K562 (cell line): ENCODE results near the gene NTF4. TPM values are rescaled to one million over a fixed set of nuclear protein-coding genes. Genes with fewer than 3 reads are reported as not detected.

Experiments used
- ATAC-seq: fragments of 200-7000 bp; cut with Tn5 transposase; 3 replicates; pipeline ENCODE4 v1.9.1; 2020; ENCODE audit warnings: moderate library complexity
- BruUV-seq: library from RNA; stranded (reverse); fragments of 400-500 nt; replicated peaks from 2 replicates; lab custom pipeline; 2021; lab: Mats Ljungman, UMichigan
- CTCF ChIA-PET: fragments of 300-600 bp; formaldehyde crosslinking; extraction: SDS; loops from one replicate; lab custom pipeline; 2021; ENCODE audit warnings: low intra/inter-chr PET ratio; lab: Yijun Ruan, JAX
- POLR2A ChIA-PET: fragments of 300-600, 350-650 bp; sonication (Branson Sonifier 250); formaldehyde crosslinking; extraction: SDS; loops from one replicate; lab custom pipeline; 2021; ENCODE audit warnings: antibody characterized with exemption, inconsistent platforms; lab: Yijun Ruan, JAX
- DNase-seq, 4 experiments: peaks; one replicate each; pipeline versions ENCODE4 v3.0.0 to v3.0.0-alpha.2; 2011 to 2018; ENCODE audit warnings: low spot score in 3 of 4, mixed read lengths in 3 of 4; ENCODE audit errors: extremely low read depth in 1 of 4
- FAIRE-seq: peaks from 2 replicates; lab custom pipeline; 2011; peaks lifted over from hg19 to GRCh38; lab: Jason Lieb, UNC
- H2AFZ ChIP-seq: 2 replicates; pipeline ENCODE4 v1.6.0; 2011; ENCODE audit warnings: low read depth, low read length, control low read depth, inconsistent platforms
- H3K27ac ChIP-seq: fragments of 200-600 bp; 3 replicates; pipeline ENCODE4 v1.8.0; 2011; ENCODE audit warnings: low read depth, mild to moderate bottlenecking, control low read depth, inconsistent platforms, low read length, moderate library complexity, mixed read lengths; ENCODE audit errors: extremely low read depth
- H3K27me3 ChIP-seq, 2 experiments: fragments of 300-600 bp in 1 of 2; 2 replicates in 1 of 2; 3 replicates in 1 of 2; pipeline versions ENCODE4 v1.6.0 to v1.8.0; 2011; ENCODE audit warnings: inconsistent platforms in 2 of 2, low read length in 2 of 2, mild to moderate bottlenecking in 1 of 2, mixed read lengths in 1 of 2, moderate library complexity in 1 of 2; ENCODE audit not compliant: control insufficient read depth in 2 of 2, insufficient read depth in 2 of 2
- H3K36me3 ChIP-seq: fragments of 300-600 bp; 3 replicates; pipeline ENCODE4 v1.8.0; 2011; ENCODE audit warnings: mild to moderate bottlenecking, low read length, inconsistent platforms; ENCODE audit not compliant: control insufficient read depth, insufficient read depth
- H3K4me1 ChIP-seq, 2 experiments: fragments of 200-600 bp in 1 of 2; replicated peaks in 1 of 2; 2 replicates in 1 of 2; 3 replicates in 1 of 2; pipeline versions ENCODE4 v1.5.1 to v1.8.0; 2011; ENCODE audit warnings: inconsistent platforms in 2 of 2, low read length in 2 of 2, mild to moderate bottlenecking in 1 of 2, mixed read lengths in 1 of 2, moderate library complexity in 1 of 2; ENCODE audit not compliant: control insufficient read depth in 2 of 2, insufficient read depth in 2 of 2
- H3K4me2 ChIP-seq: 2 replicates; pipeline ENCODE4 v1.6.1; 2011; ENCODE audit warnings: low read length, control low read depth, inconsistent platforms, mixed read lengths; ENCODE audit not compliant: insufficient read depth
- H3K4me3 ChIP-seq: fragments of 200-600 bp; sonication (generic), shearing (Covaris generic); 2 replicates; pipeline ENCODE4 v1.5.1; 2016; ENCODE audit warnings: control low read depth, inconsistent platforms
- H3K79me2 ChIP-seq: fragments of 200-600 bp; 3 replicates; pipeline ENCODE4 v1.8.0; 2011; ENCODE audit warnings: low read length, inconsistent platforms; ENCODE audit not compliant: control insufficient read depth, insufficient read depth
- H3K9ac ChIP-seq, 2 experiments: 2 replicates each; pipeline versions ENCODE4 v1.6.0 to v1.6.1; 2011; ENCODE audit warnings: low read depth in 2 of 2, low read length in 2 of 2, control low read depth in 1 of 2, inconsistent platforms in 1 of 2, mild to moderate bottlenecking in 1 of 2, mixed read lengths in 1 of 2; ENCODE audit not compliant: insufficient read depth in 1 of 2
- H3K9me1 ChIP-seq: one replicate; pipeline ENCODE4 v1.6.0; 2011; ENCODE audit warnings: inconsistent platforms, mild to moderate bottlenecking, low read length, moderate library complexity; ENCODE audit not compliant: control insufficient read depth, insufficient read depth
- H3K9me3 ChIP-seq: replicated peaks from 2 replicates; pipeline ENCODE4 v1.5.1; 2011; ENCODE audit warnings: low read depth, low read length, inconsistent platforms; ENCODE audit not compliant: control insufficient read depth, insufficient read depth
- H4K20me1 ChIP-seq: replicated peaks from 2 replicates; pipeline ENCODE4 v1.6.1; 2011; ENCODE audit warnings: low read length, inconsistent platforms, mixed read lengths; ENCODE audit not compliant: control insufficient read depth, insufficient read depth
- JUNB ChIP-seq: fragments of 450-650 bp; formaldehyde crosslinking; conservative IDR thresholded peaks from 2 replicates; pipeline ENCODE4 v1.4.0; 2020; ENCODE audit warnings: mild to moderate bottlenecking
- POLR2A ChIP-seq: fragments of 450-650 bp; conservative IDR thresholded peaks from 2 replicates; pipeline ENCODE4 v1.6.1; 2016
- RBFOX2 ChIP-seq: fragments of 200-400 bp; formaldehyde crosslinking; IDR thresholded peaks from 2 replicates; pipeline ENCODE4 v1.6.1; 2017; ENCODE audit warnings: low read depth, mild to moderate bottlenecking, low read length, moderate library complexity
- RBM25 ChIP-seq: fragments of 200-400 bp; formaldehyde crosslinking; IDR thresholded peaks from 2 replicates; pipeline ENCODE4 v1.6.1; 2018; ENCODE audit warnings: low read length, low read depth, moderate library complexity; ENCODE audit not compliant: severe bottlenecking
- TFAP4 ChIP-seq: sonication (generic); formaldehyde crosslinking; IDR thresholded peaks from 2 replicates; pipeline ENCODE4 v1.8.0; 2022; ENCODE audit warnings: missing genetic modification reagents, mild to moderate bottlenecking, moderate library complexity, borderline replicate concordance
- ZNF121 ChIP-seq: sonication (generic); formaldehyde crosslinking; conservative IDR thresholded peaks from 2 replicates; pipeline ENCODE4 v1.8.0; 2022; ENCODE audit warnings: missing genetic modification reagents
- WGBS: fragments of 100-300 bp; shearing (Covaris generic); methylation state at CpG from one replicate; pipeline ENCODE4 v1.1.6; 2016; ENCODE audit warnings: low coverage, mixed read lengths; ENCODE audit not compliant: insufficient coverage; ENCODE audit errors: missing lambda C conversion rate; 5-methylcytosine and 5-hydroxymethylcytosine counted together
- in situ Hi-C: fragments of 300-500 bp; cut with MboI; formaldehyde crosslinking; loops from 4 replicates; pipeline ENCODE4 v1.15.0; 2018; ENCODE audit warnings: inconsistent platforms, mixed read lengths
- intact Hi-C: fragments of 100-400 bp; cut with micrococcal nuclease; formaldehyde crosslinking; loops from 2 replicates; pipeline ENCODE4 v1.14.2; 2022
- polyA plus RNA-seq, 8 experiments: library from polyadenylated mRNA; depleted of rRNA in 4 of 8; stranded (reverse) in 5 of 8; unstranded in 3 of 8; fragments of >200 nt; fragmentation: Nextera tagmentation in 2 of 8; fragmentation: Illumina TruSeq in 1 of 8; extraction: Ambion mirVana in 2 of 8; extraction: Trizol in 1 of 8; gene quantifications; 2 replicates each; pipeline versions ENCODE4 v1.2.1 to v1.2.3, GENCODE V29; 2011 to 2014; ENCODE audit warnings: inconsistent platforms in 1 of 8, missing spikeins in 1 of 8
- total RNA-seq, 7 experiments: library from RNA; depleted of rRNA in 6 of 7; stranded (reverse); fragments of >200 nt in 6 of 7; fragmentation: Illumina TruSeq in 2 of 7; extraction: Trizol in 2 of 7; gene quantifications; 2 replicates each; pipeline versions ENCODE4 v1.2.1 to v1.2.3, GENCODE V29; 2011 to 2021; ENCODE audit warnings: low replicate concordance in 1 of 7

Gene NTF4
- total and polyA plus RNA-seq, 9 of the 15 experiments (the other 6 are each of a cell fraction or from before 2014, with no cell fraction given), result not detected

- ATAC-seq (no peak), FAIRE-seq (no peak), DNase-seq (no peak)
- H3K79me2 ChIP-seq, result peaks cover 72% of the 10 kb centered on the region
- ChIA-PET POLR2A (interaction anchor here (0.6 kb wide), 1 partner anchor 255 kb away, joined by 3 read pairs; no protein-coding TSS in a partner anchor), CTCF (no interaction called here)
- 98% methylated on average over 6 of the region's 6 CpGs for WGBS
- no peaks in the 10 kb centered on the region for H3K27me3 ChIP-seq
- H3K4me1 ChIP-seq, result peaks cover 2 to 5% of the 10 kb centered on the region in 2 experiments; a peak in 2 of 5 replicates
- H4K20me1 ChIP-seq, result peaks cover 29% of the 10 kb centered on the region
- peaks cover 93% of the 10 kb centered on the region for H3K36me3 ChIP-seq
- no peaks in the 10 kb centered on the region for H3K9me3 ChIP-seq
- BruUV-seq, result no TSS peak
- intact Hi-C loops, result no loop called here
- H3K4me3 ChIP-seq, result no peak overlapping the region
- H3K9me1 ChIP-seq, result no peaks in the 10 kb centered on the region
- H2AFZ ChIP-seq, result no peak overlapping the region
- H3K27ac ChIP-seq, result no peak overlapping the region
- in situ Hi-C loops, result no loop called here
- no peak overlapping the region for H3K4me2 ChIP-seq
- TF ChIP-seq ZNF121, result peak; percentile 68
- no peak for TF ChIP-seq JUNB (CRISPR knock-in tag)
- TF ChIP-seq RBM25, result peak; percentile 6
- H3K9ac ChIP-seq, result no peak overlapping the region
Observed at GRCh38 chr19:49092686-49093085, 28.1 kb upstream of the NTF4 start.

- H3K36me3 ChIP-seq, result peaks cover 93% of the 10 kb centered on the region
- H3K27ac ChIP-seq, result no peak overlapping the region
- intact Hi-C loops (no loop called here), in situ Hi-C loops (no loop called here)
- no peak overlapping the region for H3K4me3 ChIP-seq
- ChIA-PET POLR2A (no interaction called here), CTCF (no interaction called here)
- peaks cover 8 to 17% of the 10 kb centered on the region in 2 experiments; a peak in 2 of 5 replicates for H3K4me1 ChIP-seq
- H4K20me1 ChIP-seq, result peaks cover 34% of the 10 kb centered on the region
- no peak overlapping the region for H3K4me2 ChIP-seq
- no peak overlapping the region for H3K9ac ChIP-seq
- WGBS, result 96% methylated on average over 17 of the region's 17 CpGs
- no peaks in the 10 kb centered on the region for H3K9me1 ChIP-seq
- peaks cover 77% of the 10 kb centered on the region for H3K79me2 ChIP-seq
- no TSS peak for BruUV-seq
- DNase-seq (peak in 1 of 4 experiments; percentile 5), FAIRE-seq (no peak), ATAC-seq (no peak)
- peak; percentile 29; the same call in 1 of the 2 replicates for TF ChIP-seq RBFOX2
- TF ChIP-seq POLR2A, result 0 out of 2 replicates have a peak, but pooled peaks have one; percentile 7
- TF ChIP-seq TFAP4 (CRISPR knock-in tag), result no peak
- no peaks in the 10 kb centered on the region for H3K27me3 ChIP-seq
- no peak overlapping the region for H2AFZ ChIP-seq
- no peaks in the 10 kb centered on the region for H3K9me3 ChIP-seq
Observed at GRCh38 chr19:49091391-49092038, 26.9 kb upstream of the NTF4 start.
